Pulmonary artery endothelial cell (primary cell): ENCODE results near the gene CNTNAP4. TPM values are rescaled to one million over a fixed set of nuclear protein-coding genes. Genes with fewer than 3 reads are reported as not detected.

Experiments
- DNase-seq: peaks from one replicate; pipeline ENCODE4 v3.0.0-alpha.2; 2011; ENCODE audit warnings: low read depth, low spot score
- total RNA-seq: library from RNA; depleted of rRNA; stranded (reverse); fragments of >200 nt; gene quantifications from 2 replicates; pipeline ENCODE4 v1.2.3, GENCODE V29; 2014

Gene CNTNAP4
- total RNA-seq, 1 donor from 2014 or later = not detected

DNA sequence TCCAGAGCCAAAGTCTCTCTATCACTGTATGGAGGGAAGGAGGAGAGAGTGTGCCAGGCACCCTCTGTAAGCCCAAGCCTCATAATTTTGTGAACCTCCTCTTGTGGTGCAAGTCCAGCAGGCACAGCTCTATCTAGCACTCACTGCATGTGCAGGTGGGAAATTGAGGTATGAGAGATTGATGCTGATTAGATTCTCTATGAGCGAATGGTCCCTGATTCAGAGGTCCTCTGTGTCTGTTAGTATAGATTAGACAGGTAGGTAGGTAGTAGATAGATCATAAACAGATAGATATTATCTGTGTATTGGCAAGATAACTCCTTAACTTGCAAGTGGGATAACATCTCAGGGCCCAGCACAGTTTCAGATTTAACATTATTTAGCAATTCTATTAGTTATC lies 209.5 kb downstream of the CNTNAP4 start:
- no peak for DNase-seq

DNA sequence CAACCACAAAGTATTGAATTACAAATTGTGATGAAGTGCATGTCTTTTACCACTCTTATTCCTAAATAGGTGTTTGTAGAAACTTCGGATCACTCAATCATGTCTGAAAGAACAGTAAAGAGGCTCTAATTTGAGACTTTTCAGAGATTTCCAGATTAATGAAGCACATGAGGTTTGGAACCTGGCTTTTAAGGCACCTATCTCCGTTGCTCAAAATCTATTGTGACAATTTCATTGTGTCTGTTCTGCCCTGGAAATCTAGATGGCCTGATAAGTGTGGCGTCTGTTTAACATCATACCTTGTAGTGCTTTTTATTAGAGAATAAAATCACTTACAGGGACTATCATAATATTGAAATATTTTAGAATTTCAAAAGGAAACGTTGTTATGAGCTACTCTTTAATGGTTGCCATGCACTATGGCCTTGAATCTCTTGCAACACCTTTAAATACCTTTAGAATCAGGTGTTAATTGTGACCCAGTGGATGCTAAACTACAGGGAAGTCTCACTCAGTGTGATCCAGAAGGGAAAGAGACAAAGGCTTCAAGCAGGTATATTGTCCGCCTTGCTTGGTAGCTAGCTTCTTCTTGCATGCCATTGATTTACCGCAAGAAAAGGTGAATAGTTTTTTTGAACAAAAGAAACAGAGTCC lies 210.3 kb downstream of the CNTNAP4 start:
- no peak for DNase-seq

DNA sequence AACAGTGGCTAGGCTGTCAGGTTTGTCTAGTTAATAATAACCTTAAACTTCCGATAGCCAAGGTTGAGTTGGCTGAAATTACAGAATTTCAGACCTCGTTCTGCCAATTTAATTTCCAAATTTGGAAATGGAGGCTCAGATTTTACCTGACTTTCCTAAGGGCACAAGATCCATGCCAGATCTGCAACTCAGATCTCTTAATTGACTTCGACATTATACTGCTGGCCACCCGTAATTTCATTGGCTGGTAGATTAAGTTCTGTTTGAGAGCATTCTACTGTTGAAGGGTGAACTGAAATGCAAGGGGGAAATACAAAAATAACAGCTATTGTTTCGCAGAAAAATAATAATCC lies 210.8 kb downstream of the CNTNAP4 start:
- DNase-seq = no peak

DNA sequence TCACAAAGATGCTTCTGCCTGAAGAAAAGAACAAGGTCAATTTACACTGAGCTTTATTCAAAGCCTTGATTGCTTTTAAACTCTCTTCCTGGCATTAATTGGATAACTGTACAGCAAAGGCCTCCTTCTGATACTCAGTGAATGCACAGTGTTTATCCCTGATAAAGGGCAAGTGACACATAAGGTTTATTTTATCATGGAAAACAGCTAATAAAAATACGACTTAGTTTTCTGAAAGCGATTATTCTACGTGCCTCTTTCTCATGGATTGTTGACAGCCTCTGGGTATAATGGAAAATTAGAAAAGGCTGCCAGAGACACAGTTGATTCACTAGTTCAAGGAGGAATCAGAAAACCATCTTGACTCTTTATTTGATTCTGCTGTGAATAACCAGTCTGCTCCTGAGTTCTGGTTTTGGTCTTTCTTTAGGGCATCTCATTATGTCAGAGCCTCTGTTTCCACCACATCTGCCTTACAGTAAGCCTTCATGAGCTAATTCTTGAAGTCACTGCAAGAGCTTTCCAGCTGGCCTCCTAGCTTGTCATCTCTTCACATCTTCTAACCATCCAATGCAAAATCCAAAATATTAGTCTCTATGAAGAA lies 212.9 kb downstream of the CNTNAP4 start:
- DNase-seq = no peak

DNA sequence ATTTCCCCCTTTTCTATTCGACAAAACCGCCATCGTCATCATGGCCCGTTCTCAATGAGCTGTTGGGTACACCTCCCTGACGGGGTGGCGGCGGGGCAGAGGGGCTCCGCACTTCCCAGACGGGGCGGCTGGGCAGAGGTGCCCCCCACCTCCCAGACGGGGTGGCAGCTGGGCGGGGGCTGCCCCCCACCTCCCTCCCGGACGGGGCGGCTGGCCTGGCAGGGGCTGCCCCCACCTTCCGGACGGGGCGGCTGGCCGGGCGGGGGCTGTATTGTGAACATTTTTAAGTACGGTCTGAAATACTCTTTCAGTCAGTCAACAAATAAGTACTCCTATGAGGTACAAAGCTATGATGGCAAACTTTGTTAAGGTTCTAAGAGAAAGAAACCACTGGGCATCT lies 222.8 kb downstream of the CNTNAP4 start:
- DNase-seq = no peak

DNA sequence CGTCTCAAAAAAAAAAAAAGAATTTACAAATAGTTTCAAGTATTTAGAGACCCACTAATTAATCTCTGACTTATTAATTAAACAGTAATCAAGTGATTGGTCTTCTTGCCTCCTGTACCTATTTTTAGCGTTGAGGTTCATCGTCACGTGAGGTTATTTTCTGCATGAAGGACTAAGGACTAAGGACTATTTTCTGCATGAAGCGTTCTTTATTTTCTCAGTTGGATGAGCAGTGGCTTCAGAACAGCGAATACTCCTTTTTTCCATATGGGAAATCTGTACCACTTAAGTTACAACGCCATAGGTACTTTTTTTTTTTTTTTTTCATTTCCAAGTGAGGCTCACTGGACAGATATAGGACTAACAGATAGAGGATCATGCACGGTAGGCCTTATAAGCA lies 224.9 kb downstream of the CNTNAP4 start:
- no peak for DNase-seq

DNA sequence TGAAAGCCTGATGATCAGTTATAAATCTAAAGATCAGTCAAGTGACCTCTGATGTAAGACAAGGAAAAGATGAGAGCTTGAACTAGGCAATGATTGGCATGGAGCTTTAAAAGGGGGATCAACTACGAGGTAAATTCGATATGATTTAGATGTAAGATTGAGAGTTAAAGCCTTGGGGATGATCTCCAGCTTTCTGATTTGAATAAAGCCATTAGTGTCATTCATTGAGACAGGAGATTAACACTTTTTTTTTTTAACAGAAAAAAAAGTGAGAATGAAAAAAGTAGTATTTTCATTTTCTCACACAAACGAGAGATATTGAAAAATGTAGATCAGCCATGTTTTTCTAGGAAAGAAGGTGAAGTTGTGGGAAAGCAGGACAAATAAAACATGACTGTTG lies 225.4 kb downstream of the CNTNAP4 start:
- no peak for DNase-seq

DNA sequence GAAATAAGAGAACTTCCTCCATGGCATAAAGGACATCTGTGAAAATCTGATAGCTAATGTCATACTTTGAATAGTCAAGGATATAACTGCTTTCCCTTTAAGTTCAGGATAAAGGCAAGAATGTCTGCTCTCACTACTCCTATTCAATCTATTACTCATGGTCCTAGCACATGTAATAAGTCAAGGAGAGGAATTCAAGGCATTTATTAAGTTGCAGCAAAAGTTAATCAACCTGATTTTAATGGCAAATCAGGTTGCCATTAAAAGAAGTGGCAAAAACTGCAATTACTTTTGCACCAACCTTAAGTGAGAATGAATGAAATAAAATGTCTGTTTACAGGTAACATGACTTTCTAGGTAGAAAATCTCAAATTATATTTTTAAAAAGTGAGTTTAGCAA lies 225.9 kb downstream of the CNTNAP4 start:
- no peak for DNase-seq

DNA sequence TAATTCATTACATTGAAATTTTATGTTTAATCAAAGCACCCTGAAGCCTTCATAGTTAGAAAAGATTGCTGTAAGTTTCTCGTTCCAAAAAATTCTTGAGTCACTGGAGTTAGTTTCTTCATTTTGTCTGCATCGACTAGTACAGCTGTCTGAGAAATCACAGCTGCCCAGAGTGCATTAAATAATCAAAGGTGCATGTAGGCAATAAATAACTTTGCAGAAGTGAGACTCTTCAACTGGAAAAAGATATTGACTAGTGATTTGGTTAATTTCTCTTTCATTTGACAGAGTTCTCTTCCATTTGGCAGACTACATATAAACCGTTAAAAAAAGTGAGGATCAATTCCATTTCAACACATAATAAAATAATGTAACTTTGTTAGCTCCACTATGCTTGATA lies 234.0 kb downstream of the CNTNAP4 start:
- no peak for DNase-seq

DNA sequence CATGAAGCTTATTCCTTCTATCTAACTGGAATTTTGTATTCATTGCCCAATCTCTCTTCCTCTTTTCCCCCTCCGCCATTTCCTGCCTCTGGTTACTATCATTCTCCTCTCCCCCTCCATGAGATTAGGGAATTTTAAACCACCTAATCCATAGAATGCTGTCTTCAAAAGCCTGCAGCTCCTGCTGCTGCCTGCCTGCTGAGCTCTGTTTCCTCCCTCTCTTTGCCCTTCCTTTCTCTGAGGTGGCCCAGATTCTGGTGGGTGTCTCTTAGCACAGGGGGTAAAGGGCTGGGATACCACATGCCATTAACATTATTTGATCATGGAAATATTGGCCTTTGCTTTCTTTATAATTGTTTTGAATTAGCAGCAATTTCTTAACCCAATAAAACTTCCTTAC lies 241.6 kb downstream of the CNTNAP4 start:
- no peak for DNase-seq

DNA sequence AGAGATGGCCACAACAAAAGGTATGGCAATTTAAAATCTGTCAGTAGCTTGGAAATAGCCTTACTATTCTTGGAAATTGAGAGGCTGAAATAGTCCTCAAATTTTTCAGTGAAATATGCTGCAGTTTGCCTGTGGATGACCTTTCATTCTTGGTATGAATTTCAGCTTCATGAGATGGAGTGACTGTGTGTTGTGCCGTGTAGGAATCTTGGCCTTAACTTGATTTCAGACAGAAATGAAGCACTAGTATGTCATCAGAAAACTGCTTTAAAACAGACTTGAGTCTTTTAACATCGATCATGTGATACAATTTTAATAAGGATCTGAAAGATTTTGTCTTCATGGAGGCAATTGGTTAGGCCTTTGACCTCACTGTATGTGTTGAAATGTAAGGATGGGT lies 247.2 kb downstream of the CNTNAP4 start:
- no peak for DNase-seq

DNA sequence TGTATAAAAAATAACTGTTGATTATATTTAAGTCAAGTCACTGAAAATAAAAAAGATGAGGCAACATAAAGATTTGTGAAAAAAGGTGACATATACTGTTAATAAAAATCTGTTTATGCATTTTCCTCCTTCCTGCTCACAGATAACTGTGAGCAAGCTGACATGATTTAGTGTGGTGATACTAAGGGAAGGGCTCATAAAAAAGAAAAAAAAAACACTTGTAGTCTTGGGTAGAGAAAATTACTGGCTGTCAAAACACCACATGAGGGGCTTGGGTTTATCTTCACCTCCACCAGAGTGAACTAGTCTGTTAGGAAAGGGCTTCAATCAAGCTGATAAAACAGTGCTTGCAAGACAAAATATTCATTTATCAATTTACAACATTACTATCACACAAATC lies 247.6 kb downstream of the CNTNAP4 start:
- no peak for DNase-seq

DNA sequence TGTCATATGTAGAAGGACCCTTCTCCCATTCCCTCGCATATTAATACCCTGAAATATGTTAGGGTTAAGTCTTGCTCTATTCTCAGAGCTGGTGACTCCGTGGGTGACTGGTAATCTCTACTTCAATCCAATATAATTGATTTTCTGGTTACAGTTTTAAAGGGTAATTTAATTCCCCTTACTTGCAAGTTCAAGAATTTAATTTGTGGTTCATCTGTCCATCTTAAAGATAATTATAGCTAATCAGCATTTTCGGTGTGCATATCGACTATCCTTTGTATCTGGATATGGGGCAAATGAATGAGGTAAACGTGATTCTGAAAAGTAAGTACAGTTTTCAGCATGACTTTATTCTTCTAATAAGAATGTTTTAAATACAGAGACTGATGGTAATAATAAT lies 250.0 kb downstream of the CNTNAP4 start:
- DNase-seq = no peak

DNA sequence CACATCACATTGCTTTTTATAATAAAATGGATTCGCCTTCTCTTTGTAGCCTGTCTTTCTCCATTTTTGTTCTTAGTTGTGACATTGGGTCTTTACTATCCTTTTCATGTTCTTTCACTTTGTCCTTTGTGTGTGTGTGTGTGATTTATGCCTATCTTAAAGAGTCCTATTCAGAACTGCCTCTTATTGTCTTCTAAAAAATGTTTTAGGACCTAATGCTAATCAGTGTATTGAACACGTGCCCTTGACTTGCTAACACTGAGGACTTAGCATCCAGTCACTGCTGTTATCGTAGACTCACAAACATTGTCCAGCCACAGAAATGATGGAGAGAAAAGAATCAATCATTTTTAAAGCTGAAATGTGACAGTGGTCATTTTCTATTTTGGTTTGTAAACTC lies 251.9 kb downstream of the CNTNAP4 start:
- no peak for DNase-seq

DNA sequence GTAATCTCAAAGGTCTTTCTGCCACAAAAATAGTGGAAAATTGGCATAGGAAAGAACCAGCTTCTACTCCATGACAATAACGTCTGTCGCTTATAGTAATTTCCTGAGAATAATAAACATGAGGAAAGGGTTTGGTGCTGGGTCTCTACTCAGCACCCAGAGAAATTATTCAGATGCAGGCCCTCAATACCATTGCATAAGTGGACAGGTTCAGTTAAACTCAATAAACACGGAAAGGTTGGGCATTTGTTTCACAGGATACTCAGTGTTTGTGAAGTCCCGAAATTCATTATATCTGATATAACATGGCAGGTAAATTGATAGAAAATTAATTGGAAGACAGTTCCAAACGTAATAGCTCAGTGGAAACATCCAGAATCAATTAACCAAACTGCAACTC lies 254.0 kb downstream of the CNTNAP4 start:
- no peak for DNase-seq

DNA sequence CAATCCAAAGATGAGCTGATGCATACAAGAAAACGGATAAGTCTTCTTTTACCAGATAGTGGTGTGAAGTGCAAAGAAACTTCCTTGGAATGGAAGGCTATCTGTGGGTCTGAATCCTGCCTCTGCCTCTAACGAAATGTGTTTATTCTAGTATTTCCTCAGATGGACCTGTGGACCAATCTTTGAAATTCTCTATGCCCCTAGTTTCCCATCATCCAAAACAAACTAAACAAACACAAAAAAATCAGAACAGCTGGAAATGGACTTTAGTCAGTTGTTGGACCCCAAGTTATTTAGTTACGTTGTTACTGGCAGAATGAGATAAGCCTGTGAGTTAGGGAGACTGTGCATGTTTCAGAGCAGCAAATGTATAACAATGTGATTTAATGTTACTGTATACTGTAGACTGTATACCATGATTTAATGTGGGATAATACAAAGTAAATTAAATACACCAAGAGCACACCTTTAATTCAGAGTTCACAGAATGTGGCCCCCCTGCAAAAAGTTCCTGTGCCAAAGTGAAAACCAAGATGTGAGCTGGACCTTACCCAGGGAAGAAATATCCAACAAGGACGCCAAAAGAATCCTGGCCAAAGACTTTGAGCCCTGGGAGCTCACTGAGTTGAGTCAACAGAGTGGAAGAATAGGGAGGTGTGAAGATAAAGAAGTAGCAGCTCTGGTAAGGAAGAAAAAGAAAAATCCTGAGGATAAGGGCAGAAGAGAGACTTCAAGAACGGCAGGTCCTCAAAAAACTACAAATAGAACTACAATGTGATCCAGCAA lies 255.2 kb downstream of the CNTNAP4 start:
- DNase-seq = no peak

DNA sequence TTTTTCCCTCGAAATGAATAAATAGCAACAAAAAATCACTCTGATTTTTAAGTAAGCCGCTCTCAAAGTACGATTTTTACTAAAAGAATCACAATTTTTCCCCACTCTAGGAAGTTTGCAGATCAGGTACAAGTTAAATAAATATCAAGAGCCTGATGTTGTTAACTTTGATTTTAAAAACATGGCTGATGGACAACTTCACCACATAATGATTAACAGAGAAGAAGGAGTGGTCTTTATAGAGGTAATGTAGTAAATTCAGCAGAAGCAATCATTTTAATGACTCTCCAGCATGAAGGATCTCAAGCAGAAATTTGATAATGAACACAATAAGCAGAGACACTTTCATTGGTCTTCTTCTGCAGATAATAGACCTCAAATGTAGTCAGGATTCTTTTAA lies 262.4 kb downstream of the CNTNAP4 start:
- DNase-seq = no peak

DNA sequence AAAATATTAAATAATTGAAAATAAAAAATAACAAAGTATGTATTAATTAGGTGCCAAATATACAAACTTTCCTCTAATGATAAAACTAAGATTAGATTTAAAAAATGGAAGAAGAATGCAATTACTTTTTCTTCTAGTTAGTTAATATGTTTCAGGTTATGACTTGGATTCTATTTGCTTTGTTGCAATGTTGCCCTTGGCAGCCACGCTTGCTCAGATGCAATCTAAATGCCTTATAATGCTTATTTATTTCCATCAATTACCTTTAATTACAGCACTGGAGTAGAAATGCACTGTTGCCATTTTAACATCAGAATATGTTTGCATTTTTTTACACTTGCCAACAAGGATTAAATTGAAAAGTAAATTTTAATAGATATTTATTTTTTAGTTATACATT lies 263.9 kb downstream of the CNTNAP4 start:
- no peak for DNase-seq

DNA sequence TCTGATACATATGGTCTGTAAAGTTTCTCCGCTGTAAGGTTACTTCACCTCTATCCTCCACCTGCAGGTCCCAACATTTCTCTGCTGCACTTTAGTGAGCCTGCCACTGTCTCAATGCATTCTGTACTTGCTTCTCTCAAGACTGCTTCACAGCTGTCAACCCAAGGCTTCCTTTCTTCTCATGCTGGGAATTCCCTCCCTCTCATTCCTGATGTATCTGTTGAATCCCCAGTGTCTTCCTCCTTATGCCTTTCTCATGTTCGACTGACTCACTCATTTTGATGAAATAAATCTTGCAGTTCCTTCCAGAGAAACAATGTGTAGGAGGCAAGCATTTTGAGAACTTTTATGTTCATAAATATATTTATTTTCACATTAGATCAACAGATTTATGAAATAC lies 288.3 kb downstream of the CNTNAP4 start:
- DNase-seq = no peak

DNA sequence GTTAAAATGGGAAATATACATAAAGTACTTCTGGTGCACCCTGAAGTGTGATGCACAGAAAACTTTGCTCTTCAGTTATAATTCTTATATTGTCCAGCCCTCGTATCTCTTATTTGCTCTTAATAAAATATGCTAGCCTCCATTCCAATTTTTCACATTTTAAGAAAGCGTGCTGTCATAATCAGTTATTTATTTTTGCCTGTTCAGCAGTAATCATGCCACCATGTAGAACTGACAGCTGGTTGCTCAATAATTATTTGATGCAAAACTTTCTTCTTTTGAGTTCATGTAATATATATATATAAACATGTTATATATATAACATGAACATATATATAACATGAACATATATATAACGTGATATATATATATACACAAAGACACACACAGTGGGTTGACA lies 294.6 kb downstream of the CNTNAP4 start:
- DNase-seq = no peak

DNA sequence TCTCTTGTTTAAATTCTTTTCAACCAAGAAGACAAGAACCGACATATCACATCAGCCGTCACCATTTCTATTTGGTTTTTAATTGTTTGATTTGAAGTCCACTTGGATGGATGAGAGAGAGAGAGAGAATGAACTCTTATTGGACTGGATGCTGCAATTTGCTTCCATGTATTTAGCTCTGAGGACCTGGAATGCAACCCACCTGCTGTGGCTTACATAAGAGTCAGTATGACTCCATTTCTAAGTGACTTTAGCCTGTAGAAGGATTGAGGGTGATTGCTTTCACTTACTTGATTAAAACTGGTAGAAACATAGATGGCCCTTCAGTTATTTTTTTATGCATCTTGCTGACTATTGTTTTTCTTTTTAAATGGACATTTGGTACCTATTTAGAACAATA lies 296.1 kb downstream of the CNTNAP4 start:
- DNase-seq = no peak

DNA sequence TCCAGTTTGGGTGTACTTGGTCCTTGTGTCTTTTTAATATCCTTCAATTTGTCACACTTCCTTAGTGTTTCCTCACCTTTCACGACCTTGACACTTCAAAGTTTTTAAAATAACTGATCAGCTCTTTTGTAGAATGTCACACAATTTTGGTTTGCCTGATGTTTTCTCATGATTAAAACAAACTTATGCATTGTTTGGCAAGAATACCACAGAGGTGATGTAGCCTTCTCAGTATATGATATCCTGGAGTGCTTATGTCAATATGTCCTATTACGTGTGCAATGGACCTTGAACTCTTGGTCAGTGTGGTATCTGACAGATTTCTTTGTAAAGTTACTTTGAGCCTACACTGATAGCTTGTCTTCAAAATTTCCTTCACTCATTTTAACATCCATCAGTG lies 297.4 kb downstream of the CNTNAP4 start:
- no peak for DNase-seq

DNA sequence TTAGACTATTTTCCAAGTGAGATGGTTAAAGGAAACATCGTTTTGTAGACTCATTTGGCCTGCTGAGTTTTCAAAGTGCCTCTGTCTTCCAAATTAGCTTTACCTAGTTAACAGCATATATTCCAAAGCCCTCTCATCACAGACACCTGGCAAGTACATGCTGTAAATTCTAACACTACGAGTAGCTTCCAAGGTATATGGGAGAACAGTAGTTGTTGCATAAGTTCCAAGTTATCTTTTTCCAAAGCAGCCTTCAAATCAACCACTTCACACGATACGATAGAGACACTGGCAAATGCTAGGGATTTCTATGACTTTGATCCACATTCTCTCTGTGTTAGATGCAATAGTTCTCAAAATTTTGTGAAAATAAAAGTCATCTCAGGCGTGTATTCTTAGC lies 299.3 kb downstream of the CNTNAP4 start:
- no peak for DNase-seq
